HG02943 (cell line): ENCODE data around the gene USP20.

Experiments
- ATAC-seq: cut with Tn5 transposase; IDR thresholded peaks from one replicate; pipeline ENCODE4 v1.9.1; 2021; ENCODE audit warnings: mild to moderate bottlenecking, low read depth, moderate library complexity; ENCODE audit not compliant: unreplicated experiment

The USP20 gene

DNA sequence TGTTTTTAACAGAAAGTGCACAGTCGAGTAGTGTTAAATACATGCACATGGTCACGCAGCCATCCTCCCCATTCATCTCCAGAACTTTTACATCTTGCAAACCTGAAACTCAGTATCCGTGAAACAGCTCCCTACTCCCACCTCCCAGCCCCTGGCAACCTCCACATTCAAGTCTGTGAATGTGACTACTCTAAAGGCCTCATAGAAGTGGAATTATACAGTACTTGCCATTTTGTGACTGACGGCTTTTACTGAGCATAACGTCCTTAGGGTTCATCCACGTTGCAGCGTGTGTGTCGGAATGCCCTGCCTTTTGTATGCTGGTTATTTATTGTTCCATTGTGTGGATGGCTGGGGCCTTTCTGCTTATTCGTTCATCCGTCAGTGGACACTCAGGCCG, 35.8 kb downstream of the USP20 start:
- ATAC-seq: no peak

DNA sequence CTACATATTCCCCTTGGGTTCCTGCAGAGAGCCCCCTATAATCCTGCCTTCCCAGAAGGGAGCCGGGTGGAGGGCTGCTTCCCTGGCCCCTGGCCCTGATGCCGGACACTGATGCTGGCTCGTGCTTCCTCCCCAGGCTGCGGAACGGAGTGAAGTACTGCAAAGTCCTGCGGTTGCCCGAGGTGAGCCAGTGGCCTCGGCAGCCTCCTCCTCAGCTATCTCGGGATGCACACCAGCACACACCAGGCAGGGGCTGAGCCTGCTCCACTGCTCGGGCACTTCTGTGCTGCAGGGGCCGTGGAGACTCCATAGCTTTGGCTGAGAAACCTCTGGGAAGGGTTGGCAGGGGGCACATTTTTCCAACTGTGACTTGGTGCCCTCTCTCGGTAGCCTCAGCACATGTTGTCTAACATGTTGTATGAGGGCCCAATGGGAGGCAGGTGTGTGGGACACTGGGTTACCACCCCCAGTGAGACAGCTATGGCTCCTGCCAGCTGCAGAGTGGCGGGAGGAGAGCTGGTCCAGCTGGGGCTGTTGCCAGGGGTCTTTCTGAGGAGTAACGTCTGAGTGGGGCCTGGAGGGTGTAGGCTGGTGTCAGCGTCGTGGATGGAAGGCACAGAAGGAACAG, 38.4 kb downstream of the USP20 start:
- ATAC-seq: no peak

DNA sequence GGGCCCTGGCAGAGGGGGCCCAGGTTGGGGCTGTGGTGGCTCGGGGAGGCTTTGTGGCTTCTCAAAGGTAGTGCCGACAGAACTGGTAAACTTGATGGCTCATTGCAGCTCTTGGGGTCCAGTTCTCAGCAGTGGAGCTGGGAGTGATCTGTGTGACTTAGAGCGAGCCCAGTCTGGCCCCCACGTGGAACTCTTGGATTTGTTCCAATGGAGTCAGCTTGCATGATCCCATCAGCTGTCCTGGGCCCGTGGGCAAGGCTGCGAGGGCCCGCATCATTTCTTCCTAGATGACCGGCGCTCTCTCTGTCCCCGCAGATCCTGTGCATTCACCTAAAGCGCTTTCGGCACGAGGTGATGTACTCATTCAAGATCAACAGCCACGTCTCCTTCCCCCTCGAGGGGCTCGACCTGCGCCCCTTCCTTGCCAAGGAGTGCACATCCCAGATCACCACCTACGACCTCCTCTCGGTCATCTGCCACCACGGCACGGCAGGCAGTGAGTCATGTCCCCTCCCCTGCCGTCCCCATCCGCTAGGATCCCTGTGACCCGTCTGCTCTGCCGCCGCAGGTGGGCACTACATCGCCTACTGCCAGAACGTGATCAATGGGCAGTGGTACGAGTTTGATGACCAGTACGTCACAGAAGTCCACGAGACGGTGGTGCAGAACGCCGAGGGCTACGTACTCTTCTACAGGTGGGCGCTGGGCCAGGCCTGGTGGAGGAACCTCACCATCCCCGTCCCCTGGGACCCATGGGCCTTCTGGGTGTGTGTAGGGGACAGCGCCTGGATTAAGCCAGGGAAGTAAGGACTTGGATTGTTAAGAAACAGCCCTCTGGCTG, 39.2 kb downstream of the USP20 start:
- no peak for ATAC-seq

DNA sequence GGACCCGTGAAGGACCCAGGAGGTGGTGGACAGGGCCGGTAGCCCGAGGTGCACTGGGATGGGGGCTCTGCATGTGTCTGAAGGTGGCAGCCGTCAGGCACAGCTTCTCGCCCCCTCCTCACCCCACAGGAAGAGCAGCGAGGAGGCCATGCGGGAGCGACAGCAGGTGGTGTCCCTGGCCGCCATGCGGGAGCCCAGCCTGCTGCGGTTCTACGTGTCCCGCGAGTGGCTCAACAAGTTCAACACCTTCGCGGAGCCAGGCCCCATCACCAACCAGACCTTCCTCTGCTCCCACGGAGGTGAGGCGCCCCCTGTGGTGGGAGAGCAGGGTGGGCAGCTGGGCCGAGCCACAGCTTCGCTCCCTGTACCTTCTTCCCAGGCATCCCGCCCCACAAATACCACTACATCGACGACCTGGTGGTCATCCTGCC, 39.9 kb downstream of the USP20 start:
- ATAC-seq: no peak

DNA sequence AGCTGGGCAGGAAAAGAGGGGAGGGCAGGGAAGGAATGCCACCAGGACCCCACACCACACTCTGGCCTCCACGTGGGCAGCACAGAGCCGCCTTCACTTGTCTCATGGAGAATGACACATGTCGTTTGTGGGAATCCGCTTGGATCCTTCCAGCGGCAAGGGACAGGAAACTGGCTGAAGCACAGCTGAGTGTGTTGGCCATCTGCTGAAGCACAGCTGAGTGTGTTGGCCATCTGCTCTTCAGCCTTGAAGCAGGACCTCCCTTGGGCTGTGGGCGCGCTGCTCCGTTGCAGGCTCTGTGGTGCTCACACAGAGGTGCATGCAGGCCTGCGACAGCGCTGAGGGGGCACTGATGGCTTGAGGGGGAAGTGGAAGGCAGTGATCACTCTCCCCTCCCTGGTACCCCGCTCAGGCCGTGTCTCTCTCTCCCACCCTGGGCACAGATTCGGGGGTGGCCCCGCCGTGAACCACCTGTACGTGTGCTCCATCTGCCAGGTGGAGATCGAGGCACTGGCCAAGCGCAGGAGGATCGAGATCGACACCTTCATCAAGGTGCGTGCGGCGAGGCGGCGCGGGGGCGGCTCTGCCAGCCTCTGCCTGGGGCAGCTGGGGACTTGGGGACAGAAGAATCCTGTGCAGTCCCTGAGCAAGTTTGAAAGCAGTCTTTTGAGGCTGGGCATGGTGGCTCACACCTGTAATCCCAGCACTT, 40.6 kb downstream of the USP20 start:
- no peak for ATAC-seq

DNA sequence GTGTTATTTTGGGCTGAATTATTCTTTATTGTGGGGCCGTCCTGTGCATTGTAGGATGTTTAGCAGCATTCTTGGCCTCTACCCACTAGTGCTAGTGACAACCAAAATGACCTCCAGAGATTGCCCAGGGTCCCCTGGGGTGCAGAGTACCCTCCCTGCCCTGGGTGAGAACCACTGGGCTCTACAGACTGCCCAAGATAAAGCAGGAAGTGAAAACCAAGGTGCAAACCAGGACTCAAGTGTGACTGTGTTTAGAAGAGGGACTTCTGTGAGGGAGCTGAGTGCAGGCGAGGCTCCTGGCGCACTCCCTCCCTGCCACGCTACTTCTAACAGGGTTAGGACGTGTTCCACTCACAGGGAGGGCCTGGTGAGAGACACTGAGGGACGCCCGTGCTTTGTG, 41.6 kb downstream of the USP20 start:
- no peak for ATAC-seq

DNA sequence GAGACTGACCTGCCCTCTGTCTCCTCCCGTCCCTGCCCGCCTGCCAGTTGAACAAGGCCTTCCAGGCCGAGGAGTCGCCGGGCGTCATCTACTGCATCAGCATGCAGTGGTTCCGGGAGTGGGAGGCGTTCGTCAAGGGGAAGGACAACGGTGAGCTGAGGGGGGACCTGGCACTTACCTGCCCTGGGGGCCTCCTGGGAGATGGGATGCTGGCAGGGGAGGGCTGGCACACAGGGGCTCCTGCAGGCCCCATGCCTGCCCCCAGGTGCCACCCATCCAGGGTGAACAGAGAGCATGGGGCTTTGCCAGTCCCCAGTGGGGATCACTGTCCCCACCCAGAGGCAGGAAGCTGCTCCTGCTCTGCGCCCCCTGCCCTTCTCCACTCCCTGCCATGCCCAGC, 43.0 kb downstream of the USP20 start:
- no peak for ATAC-seq

DNA sequence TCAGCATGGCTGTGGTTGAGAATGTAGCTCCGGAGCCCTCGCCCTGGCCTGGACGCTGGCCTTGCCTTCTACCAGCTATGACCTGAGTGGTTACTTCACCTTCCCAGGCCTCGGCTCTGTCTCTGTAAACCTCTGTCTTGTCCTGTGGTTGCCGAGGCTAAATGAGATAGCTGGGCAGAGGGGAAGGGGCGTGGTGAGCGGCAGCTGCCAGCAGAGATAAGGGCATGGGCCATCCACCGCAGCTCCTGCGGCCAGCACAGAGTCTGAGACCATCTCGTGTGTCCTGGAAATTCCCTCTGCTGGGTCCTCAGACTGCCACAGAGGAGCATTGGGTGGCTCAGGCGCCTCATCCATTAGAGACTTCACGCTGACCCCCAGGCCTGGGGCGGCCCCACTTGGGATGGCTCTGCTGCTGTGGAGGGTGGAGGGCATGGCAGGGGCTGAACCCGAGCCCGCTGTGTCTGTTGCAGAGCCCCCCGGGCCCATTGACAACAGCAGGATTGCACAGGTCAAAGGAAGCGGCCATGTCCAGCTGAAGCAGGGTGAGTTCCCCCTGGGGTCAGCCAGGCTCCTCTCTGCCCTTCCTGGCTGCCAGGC, 43.9 kb downstream of the USP20 start:
- ATAC-seq: no peak

DNA sequence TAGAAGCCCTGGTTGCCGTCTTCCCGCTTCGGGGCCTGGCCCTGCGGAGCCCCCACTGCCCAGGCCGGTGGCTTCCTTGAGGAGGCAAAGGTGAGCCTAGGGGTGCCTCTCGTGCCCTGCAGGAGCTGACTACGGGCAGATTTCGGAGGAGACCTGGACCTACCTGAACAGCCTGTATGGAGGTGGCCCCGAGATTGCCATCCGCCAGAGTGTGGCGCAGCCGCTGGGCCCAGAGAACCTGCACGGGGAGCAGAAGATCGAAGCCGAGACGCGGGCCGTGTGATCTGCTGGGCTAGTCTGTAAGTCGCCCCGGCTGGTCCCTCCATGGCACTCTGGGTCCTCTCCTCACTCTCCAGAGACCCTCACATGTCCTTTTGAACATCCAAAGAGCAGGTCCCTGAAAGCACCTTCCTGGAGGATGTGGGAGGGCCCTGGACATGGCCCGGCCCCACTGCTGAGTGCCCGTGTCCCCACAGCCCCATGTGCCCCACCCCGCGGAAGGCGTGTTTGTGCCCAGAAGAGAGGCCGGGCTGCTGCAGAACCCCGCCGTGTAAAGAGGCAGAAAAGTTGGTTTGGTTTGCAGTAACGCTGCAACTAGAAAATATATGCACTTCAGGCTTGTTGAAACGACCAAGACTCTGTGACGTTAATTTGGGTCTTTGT, 44.9 kb downstream of the USP20 start:
- no peak for ATAC-seq

DNA sequence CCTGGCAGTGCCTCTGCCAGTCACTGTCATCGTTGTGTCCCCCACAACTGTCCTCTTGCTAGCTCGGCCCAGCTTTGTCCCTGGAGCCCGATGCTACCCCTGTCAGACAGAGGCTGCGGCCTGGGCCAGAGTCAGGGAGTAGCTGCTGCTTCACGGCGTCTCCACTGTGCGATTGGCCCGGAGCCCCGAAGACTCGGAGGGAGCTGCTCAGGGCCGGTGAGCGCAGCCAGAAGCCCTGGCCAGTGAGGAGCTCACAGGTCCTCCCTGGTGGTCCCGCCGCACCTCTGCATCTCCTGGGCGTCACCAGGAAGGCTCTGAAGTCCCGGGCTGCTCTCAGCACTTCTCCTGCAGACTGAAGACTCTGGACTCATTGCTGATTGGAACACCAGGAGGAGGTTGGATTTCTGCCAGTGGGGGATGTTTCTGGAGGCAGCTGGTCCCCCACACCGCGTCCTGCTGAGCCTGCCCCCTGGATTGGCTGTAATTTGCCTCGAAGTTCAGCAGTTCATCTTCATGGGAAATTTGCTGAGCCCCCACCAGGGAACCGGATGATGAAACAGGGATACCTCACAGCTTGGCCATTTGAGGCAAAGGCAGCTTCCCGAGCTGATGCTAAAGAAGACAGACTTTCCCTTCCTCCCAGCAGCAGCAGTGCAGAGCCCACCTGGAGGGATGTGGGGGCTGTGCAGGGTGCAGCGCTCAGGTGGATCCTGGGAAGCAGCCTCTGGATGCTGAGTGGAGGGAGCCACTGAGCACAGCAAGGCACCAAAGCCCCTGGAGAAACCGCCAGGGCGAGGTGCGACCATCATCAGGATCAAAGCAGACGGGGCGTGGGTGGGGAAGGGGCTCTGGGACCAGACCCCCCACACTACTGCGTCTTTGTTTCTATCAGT, 45.6 kb downstream of the USP20 start:
- no peak for ATAC-seq

DNA sequence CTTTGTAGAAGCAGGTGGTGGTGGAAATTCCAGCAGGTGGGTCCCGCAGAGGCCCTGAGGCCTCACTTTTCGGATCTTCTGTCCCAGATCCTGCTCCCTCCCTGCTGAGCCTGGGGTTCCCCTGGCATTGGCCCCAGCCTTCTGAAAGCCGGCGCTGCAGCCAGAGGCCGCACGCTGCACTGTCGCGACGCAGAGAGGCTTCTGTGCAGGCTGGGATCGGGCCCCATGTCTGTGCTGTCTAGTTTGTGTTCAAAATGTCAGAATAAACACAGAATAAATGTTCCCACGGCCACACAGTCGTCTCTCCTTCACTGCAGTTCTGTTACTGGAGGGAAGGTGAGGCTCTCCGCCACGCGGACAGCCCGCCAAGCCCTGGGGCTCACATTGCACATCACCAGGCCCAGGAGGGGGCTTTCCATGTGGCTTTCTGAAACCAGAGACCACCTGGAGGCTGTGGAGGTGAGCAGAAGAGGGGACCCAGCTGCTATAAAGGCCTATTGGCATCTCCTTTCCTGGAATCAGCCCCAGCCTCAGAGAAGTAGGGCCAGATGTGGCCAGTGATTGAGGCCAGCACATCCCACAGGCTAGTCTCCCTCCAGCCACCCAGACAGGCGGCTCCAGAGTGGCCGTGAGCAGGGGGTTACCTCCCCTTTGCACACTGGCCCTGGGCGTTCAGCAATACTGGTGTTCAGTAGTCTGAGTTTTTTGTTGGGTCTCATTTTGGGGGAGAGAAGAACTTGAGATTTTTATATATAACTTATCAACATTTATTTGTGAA, 46.5 kb downstream of the USP20 start:
- no peak for ATAC-seq

DNA sequence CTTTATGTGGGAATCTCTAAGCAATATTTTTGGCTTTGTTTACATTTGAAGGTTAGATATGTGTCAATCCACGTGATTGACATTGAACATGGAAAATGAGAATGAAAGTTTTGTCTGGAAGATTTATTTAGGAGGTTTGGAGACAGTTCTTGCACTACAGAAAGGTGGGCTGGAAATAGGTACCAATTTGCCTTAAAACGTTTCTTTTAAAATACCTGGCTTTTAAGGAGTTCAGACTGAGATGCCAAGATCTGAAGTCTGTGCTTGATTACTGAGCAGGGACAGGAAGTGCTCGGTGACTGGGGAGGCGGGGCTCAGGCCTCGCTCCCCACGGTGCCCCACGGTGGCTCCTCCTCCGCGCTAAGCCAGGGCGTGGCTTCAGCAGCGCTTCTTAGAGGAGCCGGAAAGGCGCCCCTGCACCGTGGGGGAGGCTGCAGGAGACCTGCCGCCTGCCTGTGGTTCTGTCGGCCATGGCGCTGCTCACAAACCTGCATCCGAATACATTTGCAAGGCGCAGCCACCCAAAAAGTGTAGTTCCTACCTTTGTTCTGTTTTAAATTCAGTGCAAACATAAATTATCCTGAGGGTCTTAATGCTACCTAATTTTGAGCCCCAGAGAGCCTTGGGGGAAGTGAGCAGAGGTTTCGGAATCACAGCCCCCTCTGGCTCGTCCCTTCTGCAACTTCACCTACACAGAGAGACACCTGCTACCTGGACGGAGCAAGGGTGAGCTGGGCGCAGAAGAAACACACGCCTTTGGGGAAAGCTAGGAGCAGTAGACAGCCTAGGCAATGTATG, 49.2 kb downstream of the USP20 start:
- peak; percentile 38 for ATAC-seq

DNA sequence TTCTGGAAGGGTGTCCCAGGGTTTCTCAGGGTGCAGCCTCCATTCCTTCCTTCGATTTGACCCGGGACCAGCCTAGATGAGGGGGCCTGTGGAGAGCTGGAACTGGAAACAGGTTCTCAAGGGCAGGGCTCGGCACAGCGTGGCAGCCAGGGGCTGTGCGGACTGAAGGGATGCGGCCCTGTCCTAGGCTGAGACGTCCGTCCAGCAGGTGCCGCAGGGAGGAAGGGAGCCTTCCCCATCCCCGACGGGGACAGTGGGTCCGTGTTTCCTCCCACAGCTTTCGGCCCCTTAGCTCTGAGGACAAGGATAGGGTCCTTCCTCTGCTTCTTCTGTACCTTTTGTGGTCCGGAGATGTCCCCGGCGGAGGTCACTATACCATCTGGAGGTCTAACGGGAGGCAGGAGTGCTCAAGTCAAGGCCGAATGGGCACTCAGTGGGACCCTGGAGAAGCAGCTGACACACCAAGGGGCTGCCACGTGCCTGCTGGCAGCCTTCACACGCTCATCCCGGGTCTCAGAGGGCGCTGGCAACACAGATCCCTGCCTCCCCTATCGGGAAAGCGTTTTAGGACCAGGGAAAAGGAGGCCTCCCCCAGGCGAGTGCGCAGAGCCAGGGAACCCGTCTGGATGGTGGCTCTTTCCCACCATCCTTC, 49.9 kb downstream of the USP20 start:
- no peak for ATAC-seq

DNA sequence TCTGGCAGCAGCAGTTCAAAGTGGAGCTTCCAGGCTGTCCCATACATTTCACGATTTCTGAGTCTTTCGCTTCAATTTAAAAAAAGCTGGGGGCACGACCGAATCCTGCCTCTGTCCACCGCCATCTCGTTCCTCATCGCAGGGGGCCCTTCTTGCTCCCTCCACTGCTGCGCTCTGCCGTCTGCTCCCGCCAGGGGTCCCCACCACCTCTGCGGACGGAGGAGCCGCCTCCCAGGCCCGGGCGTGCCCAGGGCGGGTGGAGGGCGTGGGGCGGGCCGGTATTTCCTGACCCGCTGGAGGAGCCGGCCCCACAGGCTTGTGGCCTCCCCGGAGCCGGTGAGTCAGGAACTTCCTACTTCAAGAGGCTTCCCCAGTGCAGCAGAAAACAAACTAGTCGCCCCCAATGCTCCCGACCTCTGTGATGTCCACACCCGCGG, 50.4 kb downstream of the USP20 start:
- ATAC-seq: no peak

DNA sequence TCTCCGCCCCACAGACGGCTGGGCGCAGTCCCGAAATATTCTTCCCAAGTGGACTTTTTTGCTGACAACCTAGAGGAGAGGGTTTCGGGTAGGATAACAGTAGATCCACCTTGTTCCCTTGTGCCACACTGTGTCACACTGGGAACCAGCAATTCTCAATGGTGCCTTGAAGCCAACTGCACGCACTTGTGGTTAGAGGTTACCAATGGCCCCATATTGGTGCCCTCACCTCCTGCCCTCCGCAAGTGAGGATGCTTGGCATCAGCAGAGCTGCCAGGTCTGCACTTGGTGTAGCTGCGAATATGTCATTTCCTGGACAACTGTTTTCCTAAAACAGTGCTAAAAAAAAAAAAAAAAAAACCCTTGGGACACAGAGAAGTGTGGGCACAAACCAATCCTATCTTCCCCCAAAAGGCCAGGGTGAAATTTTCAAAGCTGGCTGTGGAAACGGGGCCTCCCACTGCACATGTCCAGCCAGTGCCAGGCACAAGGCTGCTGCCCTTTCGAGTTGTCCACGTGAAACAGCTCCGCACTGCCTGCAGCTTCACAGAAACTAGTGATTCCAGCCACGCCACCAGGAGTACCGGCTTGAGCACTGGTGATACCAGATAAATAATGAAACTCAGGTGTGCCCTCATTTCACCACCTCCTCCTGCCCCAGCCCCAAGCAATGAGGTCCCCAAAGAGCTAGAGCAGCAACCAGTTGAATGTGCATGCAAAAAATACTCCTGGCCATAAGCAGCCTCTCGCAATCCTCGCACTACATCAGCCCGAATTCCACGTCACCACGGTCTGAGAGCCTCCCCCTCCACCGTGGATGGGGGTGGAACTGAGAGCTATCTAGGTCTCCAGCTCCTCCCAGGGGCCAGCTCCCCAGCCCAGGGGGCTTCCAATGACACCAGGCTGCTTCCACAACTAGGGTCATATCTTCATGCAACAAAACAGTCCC, 51.2 kb downstream of the USP20 start:
- no peak for ATAC-seq
